Neural cell (in vitro differentiated cells): ENCODE measurements around the gene SNX33. TPM values are rescaled to one million over a fixed set of nuclear protein-coding genes. Genes with fewer than 3 reads are reported as not detected.

ENCODE experiments used
- H2AFZ ChIP-seq: fragments of 200-600, 300-800 bp; sonication (generic), shearing (Covaris generic); 2 replicates; pipeline ENCODE4 v1.6.0; 2014; ENCODE audit warnings: low read depth, mild to moderate bottlenecking, antibody characterized with exemption, low read length, moderate library complexity
- H3F3A ChIP-seq: fragments of 200-600 bp; shearing (Covaris generic); 2 replicates; pipeline ENCODE4 v1.6.1; 2016; ENCODE audit warnings: mild to moderate bottlenecking, moderate library complexity, mixed read lengths, antibody characterized with exemption, low read length; ENCODE audit not compliant: insufficient read depth, poor library complexity, severe bottlenecking
- H3K27ac ChIP-seq: fragments of 200-600, 300-800 bp; sonication (generic), shearing (Covaris generic); 2 replicates; pipeline ENCODE4 v1.5.1; 2014; ENCODE audit warnings: mild to moderate bottlenecking, low read length, moderate library complexity
- H3K27me3 ChIP-seq: fragments of 300-800, 200-600 bp; sonication (generic), shearing (Covaris generic); 2 replicates; pipeline ENCODE4 v1.6.0; 2014; ENCODE audit warnings: mild to moderate bottlenecking, low read depth, low read length, moderate library complexity; ENCODE audit not compliant: insufficient read depth
- H3K36me3 ChIP-seq: fragments of 300-800, 200-600 bp; sonication (generic), shearing (Covaris generic); 2 replicates; pipeline ENCODE4 v1.5.1; 2014; ENCODE audit warnings: mild to moderate bottlenecking, antibody characterized with exemption, low read length, moderate library complexity; ENCODE audit not compliant: insufficient read depth
- H3K4me2 ChIP-seq: fragments of 300-800, 200-600 bp; sonication (generic), shearing (Covaris generic); 2 replicates; pipeline ENCODE4 v1.6.0; 2014; ENCODE audit warnings: mild to moderate bottlenecking, low read length
- H3K4me3 ChIP-seq: fragments of 300-800, 200-600 bp; sonication (generic), shearing (Covaris generic); 2 replicates; pipeline ENCODE4 v1.5.1; 2014; ENCODE audit warnings: mild to moderate bottlenecking, low read length, moderate library complexity
- H3K79me2 ChIP-seq: fragments of 200-600 bp; shearing (Covaris generic); replicated peaks from 2 replicates; pipeline ENCODE4 v1.6.0; 2014; ENCODE audit warnings: mild to moderate bottlenecking, low read length, moderate library complexity; ENCODE audit not compliant: insufficient read depth
- H3K9ac ChIP-seq: fragments of 300-800, 200-600 bp; sonication (generic), shearing (Covaris generic); 2 replicates; pipeline ENCODE4 v1.6.1; 2016; ENCODE audit warnings: mild to moderate bottlenecking, low read length, mixed read lengths
- H3K9me2 ChIP-seq: fragments of 200-600 bp; shearing (Covaris generic); 2 replicates; pipeline ENCODE4 v1.6.1; 2016; ENCODE audit warnings: mild to moderate bottlenecking, low read length, mixed read lengths; ENCODE audit not compliant: insufficient read depth
- H3K9me3 ChIP-seq: fragments of 200-600, 300-800 bp; sonication (generic), shearing (Covaris generic); 2 replicates; pipeline ENCODE4 v1.6.1; 2016; ENCODE audit warnings: mild to moderate bottlenecking, mixed run types, low read length, moderate library complexity, mixed read lengths
- H4K20me1 ChIP-seq: fragments of 200-600 bp; shearing (Covaris generic); 2 replicates; pipeline ENCODE4 v1.6.1; 2016; ENCODE audit warnings: mild to moderate bottlenecking, mixed run types; ENCODE audit not compliant: insufficient read depth
- EP300 ChIP-seq: fragments of 450-650 bp; conservative IDR thresholded peaks from 2 replicates; pipeline ENCODE4 v1.6.1; 2014; ENCODE audit warnings: antibody characterized with exemption, mild to moderate bottlenecking, moderate library complexity; ENCODE audit not compliant: poor library complexity, severe bottlenecking
- EZH2 ChIP-seq: fragments of 200-600, 300-800 bp; shearing (Covaris generic), sonication (generic); IDR thresholded peaks from 2 replicates; pipeline ENCODE4 v1.6.1; 2014; ENCODE audit warnings: antibody characterized with exemption, low read length, borderline replicate concordance, mild to moderate bottlenecking; ENCODE audit not compliant: insufficient read depth, poor library complexity, severe bottlenecking
- MXI1 ChIP-seq: fragments of 450-650 bp; conservative IDR thresholded peaks from 2 replicates; pipeline ENCODE4 v1.6.1; 2014; ENCODE audit warnings: antibody characterized with exemption, mild to moderate bottlenecking; ENCODE audit not compliant: poor library complexity, severe bottlenecking
- POLR2AphosphoS5 ChIP-seq: IDR thresholded peaks from 2 replicates; pipeline ENCODE4 v1.6.1; 2012
- RAD21 ChIP-seq: fragments of 450-650 bp; conservative IDR thresholded peaks from 2 replicates; pipeline ENCODE4 v1.6.1; 2014; ENCODE audit warnings: antibody characterized with exemption, mild to moderate bottlenecking, moderate library complexity
- REST ChIP-seq: IDR thresholded peaks from 2 replicates; pipeline ENCODE4 v1.6.1; 2012; ENCODE audit warnings: borderline replicate concordance
- SMC3 ChIP-seq: fragments of 450-650 bp; conservative IDR thresholded peaks from 2 replicates; pipeline ENCODE4 v1.6.1; 2014; ENCODE audit warnings: antibody characterized with exemption, mild to moderate bottlenecking, moderate library complexity; ENCODE audit not compliant: poor library complexity
- TAF1 ChIP-seq: IDR thresholded peaks from 2 replicates; pipeline ENCODE4 v1.6.1; 2012; ENCODE audit warnings: low read depth
- polyA plus RNA-seq: library from polyadenylated mRNA; depleted of rRNA; stranded (reverse); fragments of >200 nt; gene quantifications from 2 replicates; pipeline ENCODE4 v1.2.3, GENCODE V29; 2014
- TF ChIP-seq, protein P1 (sequence below): fragments of 450-650 bp; IDR thresholded peaks from 2 replicates; pipeline ENCODE4 v1.5.1; 2014; ENCODE audit warnings: antibody characterized with exemption, mild to moderate bottlenecking, moderate library complexity; ENCODE audit not compliant: poor library complexity, severe bottlenecking

SNX33 gene
- polyA plus RNA-seq, 1 donor from 2014 or later, result 0.14 TPM

GRCh38 chr15:75659928-75660645, 12.4 kb downstream of the SNX33 start:
- Histone ChIP-seq H3F3A (no peaks in the 10 kb centered on the region), H3K9me2 (no peaks in the 10 kb centered on the region), H3K4me2 (no peak overlapping the region), H3K27ac (no peak overlapping the region), H3K9me3 (no peaks in the 10 kb centered on the region), H3K4me3 (no peak overlapping the region), H3K79me2 (no peaks in the 10 kb centered on the region), H3K36me3 (no peaks in the 10 kb centered on the region), H2AFZ (no peak overlapping the region), H3K9ac (no peak overlapping the region), H4K20me1 (no peaks in the 10 kb centered on the region), H3K27me3 (no peaks in the 10 kb centered on the region)
- TF ChIP-seq TAF1 (no peak), SMC3 (no peak), REST (no peak), EP300 (no peak), POLR2AphosphoS5 (no peak), EZH2 (no peak), MXI1 (no peak), RAD21 (no peak)
- TF ChIP-seq, protein P1, sequence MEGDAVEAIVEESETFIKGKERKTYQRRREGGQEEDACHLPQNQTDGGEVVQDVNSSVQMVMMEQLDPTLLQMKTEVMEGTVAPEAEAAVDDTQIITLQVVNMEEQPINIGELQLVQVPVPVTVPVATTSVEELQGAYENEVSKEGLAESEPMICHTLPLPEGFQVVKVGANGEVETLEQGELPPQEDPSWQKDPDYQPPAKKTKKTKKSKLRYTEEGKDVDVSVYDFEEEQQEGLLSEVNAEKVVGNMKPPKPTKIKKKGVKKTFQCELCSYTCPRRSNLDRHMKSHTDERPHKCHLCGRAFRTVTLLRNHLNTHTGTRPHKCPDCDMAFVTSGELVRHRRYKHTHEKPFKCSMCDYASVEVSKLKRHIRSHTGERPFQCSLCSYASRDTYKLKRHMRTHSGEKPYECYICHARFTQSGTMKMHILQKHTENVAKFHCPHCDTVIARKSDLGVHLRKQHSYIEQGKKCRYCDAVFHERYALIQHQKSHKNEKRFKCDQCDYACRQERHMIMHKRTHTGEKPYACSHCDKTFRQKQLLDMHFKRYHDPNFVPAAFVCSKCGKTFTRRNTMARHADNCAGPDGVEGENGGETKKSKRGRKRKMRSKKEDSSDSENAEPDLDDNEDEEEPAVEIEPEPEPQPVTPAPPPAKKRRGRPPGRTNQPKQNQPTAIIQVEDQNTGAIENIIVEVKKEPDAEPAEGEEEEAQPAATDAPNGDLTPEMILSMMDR, result no peak

GRCh38 chr15:75661100-75661755, 13.5 kb downstream of the SNX33 start:
- no peaks in the 10 kb centered on the region for H3K79me2 ChIP-seq
- no peak overlapping the region for H2AFZ ChIP-seq
- H3K27ac ChIP-seq, result no peak overlapping the region

More at GRCh38 chr15:75661100-75661755, 13.5 kb downstream of the SNX33 start:
- Histone ChIP-seq H3K27me3 (no peaks in the 10 kb centered on the region), H3K9me2 (no peaks in the 10 kb centered on the region), H3F3A (no peaks in the 10 kb centered on the region), H3K36me3 (no peaks in the 10 kb centered on the region), H4K20me1 (no peaks in the 10 kb centered on the region), H3K9ac (no peak overlapping the region), H3K4me3 (no peak overlapping the region), H3K4me2 (no peak overlapping the region), H3K9me3 (no peaks in the 10 kb centered on the region)
- TF ChIP-seq POLR2AphosphoS5 (no peak), REST (no peak), TAF1 (no peak), EZH2 (no peak), EP300 (no peak), SMC3 (no peak), MXI1 (no peak), RAD21 (no peak)
- TF ChIP-seq, protein P1, result no peak
